Smooth muscle cell (in vitro differentiated cells): ENCODE results near the gene PSMC1. TPM values are rescaled to one million over a fixed set of nuclear protein-coding genes. Genes with fewer than 3 reads are reported as not detected.
A peak's percentile ranks its signal among the peaks of the same experiment; 100 is the strongest.

Source experiments
- DNase-seq: peaks from one replicate; lab custom pipeline; 2025; ENCODE audit not compliant: unreplicated experiment; lab: John Stamatoyannopoulos, UW
- H2AFZ ChIP-seq: fragments of 200-600 bp; sonication (generic); 2 replicates; pipeline ENCODE4 v1.6.0; 2016; ENCODE audit warnings: antibody characterized with exemption, low read depth, mild to moderate bottlenecking
- H3F3A ChIP-seq: fragments of 200-600 bp; sonication (generic); 2 replicates; pipeline ENCODE4 v1.6.0; 2017; ENCODE audit warnings: antibody characterized with exemption, low read depth
- H3K27ac ChIP-seq: fragments of 200-600 bp; sonication (generic); 2 replicates; pipeline ENCODE4 v1.5.1; 2016; ENCODE audit warnings: low read depth, mild to moderate bottlenecking
- H3K27me3 ChIP-seq: fragments of 200-600 bp; sonication (generic); 2 replicates; pipeline ENCODE4 v1.6.1; 2016; ENCODE audit warnings: low read depth, mild to moderate bottlenecking
- H3K36me3 ChIP-seq: fragments of 200-600 bp; sonication (generic); 2 replicates; pipeline ENCODE4 v1.5.1; 2016; ENCODE audit warnings: low read depth
- H3K4me1 ChIP-seq: fragments of 200-600 bp; sonication (generic); 2 replicates; pipeline ENCODE4 v1.5.1; 2016; ENCODE audit warnings: low read depth
- H3K4me2 ChIP-seq: fragments of 200-600 bp; sonication (generic); 2 replicates; pipeline ENCODE4 v1.6.0; 2016; ENCODE audit warnings: mild to moderate bottlenecking
- H3K4me3 ChIP-seq: fragments of 200-600 bp; sonication (generic); 2 replicates; pipeline ENCODE4 v1.5.1; 2016; ENCODE audit warnings: mild to moderate bottlenecking
- H3K79me2 ChIP-seq: fragments of 200-600 bp; sonication (generic); 2 replicates; pipeline ENCODE4 v1.6.0; 2016; ENCODE audit warnings: low read depth, mild to moderate bottlenecking
- H3K9ac ChIP-seq: fragments of 200-600 bp; sonication (generic); 2 replicates; pipeline ENCODE4 v1.6.0; 2016; ENCODE audit warnings: low read depth
- H3K9me3 ChIP-seq: fragments of 200-600 bp; sonication (generic); replicated peaks from 2 replicates; pipeline ENCODE4 v1.5.1; 2016; ENCODE audit warnings: low read depth
- H4K20me1 ChIP-seq: fragments of 200-600 bp; sonication (generic); 2 replicates; pipeline ENCODE4 v1.6.0; 2016; ENCODE audit warnings: low read depth
- CTCF ChIP-seq: fragments of 200-600 bp; sonication (generic); IDR thresholded peaks from 2 replicates; pipeline ENCODE4 v1.5.1; 2017; ENCODE audit warnings: borderline replicate concordance, mild to moderate bottlenecking, antibody characterized with exemption; ENCODE audit not compliant: insufficient read depth, poor library complexity, severe bottlenecking
- WGBS: methylation state at CpG from one replicate; pipeline ENCODE4 v1.1.7; 2016; ENCODE audit warnings: low lambda C conversion rate; 5-methylcytosine and 5-hydroxymethylcytosine counted together
- polyA plus RNA-seq: library from polyadenylated mRNA; unstranded; fragments of >200 nt; fragmentation: Nextera tagmentation; extraction: Ambion mirVana; gene quantifications from 2 replicates; pipeline ENCODE4 v1.2.1, GENCODE V29; 2016
- total RNA-seq: library from RNA; depleted of rRNA; stranded (reverse); fragments of >200 nt; gene quantifications from 2 replicates; pipeline ENCODE4 v1.2.3, GENCODE V29; 2014

The PSMC1 gene
- total and polyA plus RNA-seq, 2 experiments from 2014 or later = 151 to 172 TPM

- Histone ChIP-seq H3K4me3 (no peak overlapping the region), H3K27ac (no peak overlapping the region), H3K36me3 (no peaks in the 10 kb centered on the region), H3K9me3 (no peaks in the 10 kb centered on the region), H3F3A (no peaks in the 10 kb centered on the region), H3K4me1 (no peaks in the 10 kb centered on the region), H2AFZ (no peak overlapping the region), H3K4me2 (no peak overlapping the region), H3K79me2 (no peaks in the 10 kb centered on the region), H3K9ac (no peak overlapping the region), H4K20me1 (no peaks in the 10 kb centered on the region), H3K27me3 (peaks cover 8% of the 10 kb centered on the region)
- DNase-seq = no peak
- no peak for TF ChIP-seq CTCF
- WGBS = 84% methylated on average over 2 of the region's 2 CpGs
Measured at GRCh38 chr14:90248594-90248993, 7.8 kb upstream of the PSMC1 start.

GRCh38 chr14:90253826-90254225 is 2.5 kb upstream of the PSMC1 start:
- no peak for TF ChIP-seq CTCF
- Histone ChIP-seq H3K9ac (no peak overlapping the region), H3K79me2 (peaks cover 33% of the 10 kb centered on the region), H4K20me1 (peaks cover 12% of the 10 kb centered on the region), H3K9me3 (no peaks in the 10 kb centered on the region), H3F3A (no peaks in the 10 kb centered on the region), H3K4me3 (no peak overlapping the region), H3K27me3 (peaks cover 14% of the 10 kb centered on the region), H2AFZ (no peak overlapping the region), H3K4me1 (peaks cover 10% of the 10 kb centered on the region), H3K27ac (no peak overlapping the region), H3K4me2 (no peak overlapping the region), H3K36me3 (no peaks in the 10 kb centered on the region)
- no peak for DNase-seq
- WGBS = 80% methylated on average over 8 of the region's 8 CpGs

- peaks cover 10% of the 10 kb centered on the region for H3K4me1 ChIP-seq
- no peaks in the 10 kb centered on the region for H3K9me3 ChIP-seq
- no peaks in the 10 kb centered on the region for H3F3A ChIP-seq
- peaks cover 8% of the 10 kb centered on the region for H3K36me3 ChIP-seq
- WGBS = 96% methylated on average over 1 of the region's 1 CpG
- H3K9ac ChIP-seq = peak overlapping the region; percentile 97
- peak overlapping the region; percentile 72 for H2AFZ ChIP-seq
- H3K4me3 ChIP-seq = peak overlapping the region; percentile 94
- no peak for TF ChIP-seq CTCF
- H3K4me2 ChIP-seq = peak overlapping the region; percentile 99
- peaks cover 18% of the 10 kb centered on the region for H4K20me1 ChIP-seq
- peak overlapping the region; percentile 71 for H3K27ac ChIP-seq
- peaks cover 39% of the 10 kb centered on the region for H3K79me2 ChIP-seq
- peaks cover 14% of the 10 kb centered on the region for H3K27me3 ChIP-seq
- DNase-seq = no peak
Measured at GRCh38 chr14:90255871-90256270, 482 bp upstream of the PSMC1 start.

GRCh38 chr14:90263748-90264449 is 7.5 kb downstream of the PSMC1 start:
- WGBS = 98% methylated on average over 8 of the region's 8 CpGs
- Histone ChIP-seq H3K27ac (no peak overlapping the region), H3K79me2 (peaks cover 6% of the 10 kb centered on the region), H3K9ac (no peak overlapping the region), H2AFZ (no peak overlapping the region), H3K9me3 (no peaks in the 10 kb centered on the region), H3K4me1 (no peaks in the 10 kb centered on the region), H3F3A (no peaks in the 10 kb centered on the region), H4K20me1 (peaks cover 14% of the 10 kb centered on the region), H3K36me3 (peaks cover 26% of the 10 kb centered on the region), H3K4me2 (no peak overlapping the region), H3K4me3 (no peak overlapping the region), H3K27me3 (no peaks in the 10 kb centered on the region)
- no peak for DNase-seq
- TF ChIP-seq CTCF = no peak
